Dedifferentiated amniotic fluid mesenchymal stem cell (primary cell): Measurements from ENCODE around the gene CLIC2.
"Not testable (repeated sequence)": the region's sequence is repeated elsewhere in the genome, so short reads cannot be mapped to it uniquely, and the experiment has no call there.

ENCODE experiments used
- DNase-seq: peaks from one replicate; pipeline ENCODE4 v3.0.0-alpha.2; 2016; ENCODE audit errors: extremely low spot score

CLIC2 gene

GRCh38 chrX:155334486-155335336 lies at the start of gene CLIC2:
CLIC2 (minus strand) TSS chrX:155334614; CDS start chrX:155334427, 187 bp downstream.
- DNase-seq = peak; percentile 87

GRCh38 chrX:155382529-155382967 lies 48.1 kb upstream of the CLIC2 start:
- DNase-seq = not testable (repeated sequence)

GRCh38 chrX:155381843-155382528 lies 47.6 kb upstream of the CLIC2 start, which contains the start of gene F8A2:
F8A2 (plus strand) TSS chrX:155382095; CDS start chrX:155382115, 20 bp downstream.
- DNase-seq = not testable (repeated sequence)

- DNase-seq = not testable (repeated sequence)
Observed at GRCh38 chrX:155379802-155380201, 45.4 kb upstream of the CLIC2 start.

- not testable (repeated sequence) for DNase-seq
Observed at GRCh38 chrX:155373777-155374458, 39.5 kb upstream of the CLIC2 start.

GRCh38 chrX:155363712-155364111 lies 29.3 kb upstream of the CLIC2 start:
- DNase-seq = not testable (repeated sequence)

- not testable (repeated sequence) for DNase-seq
Observed at GRCh38 chrX:155349448-155349847, 15.0 kb upstream of the CLIC2 start.

GRCh38 chrX:155345689-155346088 lies 11.3 kb upstream of the CLIC2 start:
- not testable (repeated sequence) for DNase-seq

- not testable (repeated sequence) for DNase-seq
Observed at GRCh38 chrX:155335337-155335712, 911 bp upstream of the CLIC2 start.

GRCh38 chrX:155333544-155334100 lies 792 bp downstream of the CLIC2 start:
- DNase-seq = no peak

- DNase-seq = no peak
Observed at GRCh38 chrX:155330992-155331391, 3.4 kb downstream of the CLIC2 start.

GRCh38 chrX:155329293-155329692 lies 5.1 kb downstream of the CLIC2 start:
- no peak for DNase-seq

- no peak for DNase-seq
Observed at GRCh38 chrX:155326610-155327009, 7.8 kb downstream of the CLIC2 start.

- no peak for DNase-seq
Observed at GRCh38 chrX:155314260-155314659, 20.2 kb downstream of the CLIC2 start.

- DNase-seq = no peak
Observed at GRCh38 chrX:155313766-155314165, 20.6 kb downstream of the CLIC2 start.

- DNase-seq = no peak
Observed at GRCh38 chrX:155293771-155294170, 40.6 kb downstream of the CLIC2 start.

GRCh38 chrX:155279873-155280272 lies 54.5 kb downstream of the CLIC2 start:
- no peak for DNase-seq

GRCh38 chrX:155270969-155271368 lies 63.4 kb downstream of the CLIC2 start:
- DNase-seq = no peak

GRCh38 chrX:155267995-155268394 lies 66.4 kb downstream of the CLIC2 start:
- DNase-seq = not testable (repeated sequence)

- DNase-seq = no peak
Observed at GRCh38 chrX:155266439-155266838, 68.0 kb downstream of the CLIC2 start.

GRCh38 chrX:155263854-155264628 lies 70.4 kb downstream of the CLIC2 start, which contains the start of gene RAB39B:
RAB39B (minus strand) TSS chrX:155264491; CDS start chrX:155264288, 203 bp downstream.
- peak; percentile 43 for DNase-seq
